GM18867 (cell line): ENCODE results near the gene C1orf115.
A peak's percentile ranks its signal among the peaks of the same experiment; 100 is the strongest.
"Not testable (repeated sequence)": the region's sequence is repeated elsewhere in the genome, so short reads cannot be mapped to it uniquely, and the experiment has no call there.

Experiments
- ATAC-seq: cut with Tn5 transposase; IDR thresholded peaks from one replicate; pipeline ENCODE4 v1.9.1; 2021; ENCODE audit warnings: mild to moderate bottlenecking, moderate library complexity; ENCODE audit not compliant: unreplicated experiment

Gene C1orf115

GRCh38 chr1:220717800-220718640, 27.9 kb downstream of the C1orf115 start:
- ATAC-seq, result no peak

- ATAC-seq, result not testable (repeated sequence)
Observed at GRCh38 chr1:220721266-220721665, 31.1 kb downstream of the C1orf115 start.

- no peak for ATAC-seq
Observed at GRCh38 chr1:220726634-220727033, 36.5 kb downstream of the C1orf115 start.

GRCh38 chr1:220727519-220727918, 37.4 kb downstream of the C1orf115 start:
- ATAC-seq, result no peak

GRCh38 chr1:220730486-220730885, 40.3 kb downstream of the C1orf115 start:
- no peak for ATAC-seq

GRCh38 chr1:220732137-220732536, 42.0 kb downstream of the C1orf115 start:
- no peak for ATAC-seq

- ATAC-seq, result peak; percentile 8
Observed at GRCh38 chr1:220732621-220733020, 42.5 kb downstream of the C1orf115 start.

- ATAC-seq, result peak; percentile 95
Observed at GRCh38 chr1:220733086-220733601, 43.0 kb downstream of the C1orf115 start.

- ATAC-seq, result no peak
Observed at GRCh38 chr1:220734571-220735326, 44.6 kb downstream of the C1orf115 start.

- ATAC-seq, result not testable (repeated sequence)
Observed at GRCh38 chr1:220736283-220736682, 46.1 kb downstream of the C1orf115 start.

GRCh38 chr1:220741349-220741748, 51.2 kb downstream of the C1orf115 start:
- no peak for ATAC-seq

- no peak for ATAC-seq
Observed at GRCh38 chr1:220741825-220742224, 51.7 kb downstream of the C1orf115 start.

- no peak for ATAC-seq
Observed at GRCh38 chr1:220742520-220742919, 52.4 kb downstream of the C1orf115 start.

- no peak for ATAC-seq
Observed at GRCh38 chr1:220746851-220747250, 56.7 kb downstream of the C1orf115 start.

GRCh38 chr1:220747437-220748088, 57.4 kb downstream of the C1orf115 start:
- ATAC-seq, result no peak

GRCh38 chr1:220748089-220748934, 58.1 kb downstream of the C1orf115 start, which contains the start of gene MTARC2:
Gene MTARC2, plus strand, starts transcription at chr1:220748322. Its CDS starts 210 bp downstream, at chr1:220748532.
- peak; percentile 86 for ATAC-seq
